Measurements from ENCODE around the gene FBXL16.

FBXL16 gene

GRCh38 chr16:694863-695354, 10.7 kb downstream of the FBXL16 start:
- Histone ChIP-seq H3K27me3 (ENCODE audit: insufficient read depth, poor library complexity, severe bottlenecking) (peaks cover 43% of the 10 kb centered on the region), H3K27ac (replicated peaks) (no peak overlapping the region), H3K4me3 (replicated peaks; ENCODE audit: insufficient read depth, low read length) (no peak overlapping the region)

DNA sequence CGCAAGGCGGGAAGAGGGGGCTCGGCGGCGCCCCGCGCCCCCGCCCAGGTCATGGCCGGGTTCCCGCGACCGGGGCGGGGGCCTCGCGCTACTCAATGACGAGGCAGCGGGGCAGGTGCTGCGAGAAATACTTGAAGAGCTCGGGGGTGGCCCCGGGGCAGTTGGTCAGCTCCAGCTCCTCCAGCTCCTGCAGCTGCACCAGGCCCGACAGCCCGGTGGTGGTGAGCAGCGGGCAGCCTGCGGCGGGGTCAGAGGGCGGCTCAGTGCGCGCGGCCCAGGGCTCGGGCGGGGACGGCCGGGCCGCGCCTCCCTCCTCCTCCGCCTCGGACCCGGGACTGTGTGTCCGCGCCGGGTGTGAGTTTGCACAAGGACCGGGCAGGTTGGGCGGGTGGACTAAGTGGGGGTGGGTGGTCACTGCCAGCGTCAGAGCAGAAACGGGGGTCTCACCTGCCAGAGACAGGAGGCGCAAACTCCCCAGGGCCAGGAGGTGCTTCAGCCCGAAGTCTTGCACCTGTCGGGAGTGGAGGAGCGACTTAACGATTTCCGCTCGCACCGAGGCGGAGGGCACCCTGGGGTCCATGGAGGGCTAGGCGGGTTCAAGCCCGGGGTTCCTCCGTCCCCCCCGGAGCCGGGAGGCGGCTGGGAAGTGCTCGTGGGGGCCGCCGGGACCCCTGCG, 11.3 kb downstream of the FBXL16 start:
- Histone ChIP-seq H3K27me3 (ENCODE audit: insufficient read depth, poor library complexity, severe bottlenecking) (peaks cover 41% of the 10 kb centered on the region), H3K4me3 (replicated peaks; ENCODE audit: insufficient read depth, low read length) (no peak overlapping the region), H3K27ac (replicated peaks) (no peak overlapping the region)
- DNase-seq (ENCODE audit: low read depth in 1 of 2, low spot score in 1 of 2) = no peak
- TF ChIP-seq, protein P1, sequence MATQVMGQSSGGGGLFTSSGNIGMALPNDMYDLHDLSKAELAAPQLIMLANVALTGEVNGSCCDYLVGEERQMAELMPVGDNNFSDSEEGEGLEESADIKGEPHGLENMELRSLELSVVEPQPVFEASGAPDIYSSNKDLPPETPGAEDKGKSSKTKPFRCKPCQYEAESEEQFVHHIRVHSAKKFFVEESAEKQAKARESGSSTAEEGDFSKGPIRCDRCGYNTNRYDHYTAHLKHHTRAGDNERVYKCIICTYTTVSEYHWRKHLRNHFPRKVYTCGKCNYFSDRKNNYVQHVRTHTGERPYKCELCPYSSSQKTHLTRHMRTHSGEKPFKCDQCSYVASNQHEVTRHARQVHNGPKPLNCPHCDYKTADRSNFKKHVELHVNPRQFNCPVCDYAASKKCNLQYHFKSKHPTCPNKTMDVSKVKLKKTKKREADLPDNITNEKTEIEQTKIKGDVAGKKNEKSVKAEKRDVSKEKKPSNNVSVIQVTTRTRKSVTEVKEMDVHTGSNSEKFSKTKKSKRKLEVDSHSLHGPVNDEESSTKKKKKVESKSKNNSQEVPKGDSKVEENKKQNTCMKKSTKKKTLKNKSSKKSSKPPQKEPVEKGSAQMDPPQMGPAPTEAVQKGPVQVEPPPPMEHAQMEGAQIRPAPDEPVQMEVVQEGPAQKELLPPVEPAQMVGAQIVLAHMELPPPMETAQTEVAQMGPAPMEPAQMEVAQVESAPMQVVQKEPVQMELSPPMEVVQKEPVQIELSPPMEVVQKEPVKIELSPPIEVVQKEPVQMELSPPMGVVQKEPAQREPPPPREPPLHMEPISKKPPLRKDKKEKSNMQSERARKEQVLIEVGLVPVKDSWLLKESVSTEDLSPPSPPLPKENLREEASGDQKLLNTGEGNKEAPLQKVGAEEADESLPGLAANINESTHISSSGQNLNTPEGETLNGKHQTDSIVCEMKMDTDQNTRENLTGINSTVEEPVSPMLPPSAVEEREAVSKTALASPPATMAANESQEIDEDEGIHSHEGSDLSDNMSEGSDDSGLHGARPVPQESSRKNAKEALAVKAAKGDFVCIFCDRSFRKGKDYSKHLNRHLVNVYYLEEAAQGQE (IDR thresholded peaks at IDR 0.05; ENCODE audit: insufficient replicate concordance, low read depth) = no peak
- TF ChIP-seq POLR2AphosphoS5 (IDR thresholded peaks at IDR 0.05; ENCODE audit: low read depth) (no peak), CTCF (IDR thresholded peaks at IDR 0.05; ENCODE audit: insufficient read depth, low read length) (no peak), SPI1 (IDR thresholded peaks at IDR 0.05; ENCODE audit: borderline replicate concordance, low read depth) (no peak)

More at GRCh38 chr16:694863-695354, 10.7 kb downstream of the FBXL16 start:
- TF ChIP-seq SPI1 (IDR thresholded peaks at IDR 0.05; ENCODE audit: borderline replicate concordance, low read depth) = no peak
- no peak for TF ChIP-seq POLR2AphosphoS5 (IDR thresholded peaks at IDR 0.05; ENCODE audit: low read depth)
- no peak for TF ChIP-seq GABPA (IDR thresholded peaks at IDR 0.05; ENCODE audit: low read depth)
- TF ChIP-seq, protein P1 (IDR thresholded peaks at IDR 0.05; ENCODE audit: insufficient replicate concordance, low read depth) = no peak
- no peak for TF ChIP-seq CTCF (IDR thresholded peaks at IDR 0.05; ENCODE audit: insufficient read depth, low read length)
- no peak for DNase-seq (ENCODE audit: low read depth in 1 of 2, low spot score in 1 of 2)

DNA sequence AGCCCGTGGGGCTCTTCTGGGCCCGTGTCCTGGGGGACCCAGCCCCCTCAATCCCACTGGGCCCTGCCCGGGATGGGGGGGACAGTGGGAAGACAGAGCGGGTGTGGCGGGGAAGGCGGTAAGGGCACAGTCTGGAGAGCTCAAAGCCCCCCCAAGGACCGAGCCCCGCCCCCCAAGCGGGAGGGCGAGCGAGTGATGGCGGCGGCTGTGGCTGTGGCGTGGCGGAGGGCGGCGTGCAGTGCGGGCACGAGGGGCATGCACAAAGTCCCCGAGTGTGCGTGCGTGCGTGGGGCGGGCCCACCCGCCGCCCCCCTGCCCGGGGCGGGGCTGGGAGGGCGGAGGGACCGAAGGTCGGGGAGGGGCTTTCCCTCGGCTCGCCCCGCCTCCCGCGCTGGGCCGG, 11.8 kb downstream of the FBXL16 start:
- DNase-seq (ENCODE audit: low read depth in 1 of 2, low spot score in 1 of 2) = no peak
- no peak; the same call in 1 of the 2 replicates for TF ChIP-seq POLR2AphosphoS5 (IDR thresholded peaks at IDR 0.05; ENCODE audit: low read depth)
- TF ChIP-seq, protein P1 (IDR thresholded peaks at IDR 0.05; ENCODE audit: insufficient replicate concordance, low read depth) = no peak
- Histone ChIP-seq H3K27me3 (ENCODE audit: insufficient read depth, poor library complexity, severe bottlenecking) (peaks cover 36% of the 10 kb centered on the region), H3K4me3 (replicated peaks; ENCODE audit: insufficient read depth, low read length) (no peak overlapping the region), H3K27ac (replicated peaks) (no peak overlapping the region)

Measured in HL-60 (cell line).